ENCODE results near the gene KLHDC4. TPM values are rescaled to one million over a fixed set of nuclear protein-coding genes. Genes with fewer than 3 reads are reported as not detected.
"Not testable (repeated sequence)": the region's sequence is repeated elsewhere in the genome, so short reads cannot be mapped to it uniquely, and the experiment has no call there.

KLHDC4 gene
- total RNA-seq, result 20.4 TPM

DNA sequence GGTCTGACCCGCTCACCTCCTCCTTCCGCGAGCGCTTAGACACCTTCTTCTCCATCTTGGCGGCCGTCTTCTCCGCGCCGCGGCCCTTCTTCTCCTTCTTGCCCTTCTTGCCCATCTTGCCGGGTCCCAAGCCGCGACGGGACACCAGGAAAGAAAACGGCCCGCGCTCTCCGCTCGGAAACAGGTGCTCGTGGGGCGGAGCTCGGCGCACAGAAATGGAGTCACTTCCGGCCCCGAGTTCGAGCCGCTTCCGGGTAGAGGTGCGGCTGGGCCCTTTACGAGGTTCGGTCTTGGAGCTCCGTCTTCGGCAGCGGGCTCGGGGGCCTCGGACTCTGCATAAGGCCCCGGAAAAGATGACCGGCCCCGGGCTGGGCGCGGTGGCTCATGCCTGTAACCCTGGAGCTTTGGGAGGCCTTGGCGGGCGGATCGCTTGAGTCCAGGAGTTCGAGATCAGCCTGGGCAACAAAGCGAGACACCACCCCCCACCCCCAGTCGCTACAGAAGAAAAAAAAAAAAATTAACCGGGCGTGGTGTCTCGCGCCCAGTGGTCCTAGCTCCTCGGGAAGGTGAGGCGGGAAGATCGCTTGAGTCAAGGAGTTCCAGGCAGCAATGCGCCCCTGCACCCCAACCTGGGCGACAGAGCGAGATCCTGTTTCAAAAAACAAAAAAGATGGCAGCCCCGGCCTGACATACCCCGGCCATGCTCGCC lies at the start of gene KLHDC4:
TSS of gene KLHDC4 (minus strand) at position 211 of the 709 bp plus-strand sequence. CDS start at position 115, 96 bp downstream.
- ATAC-seq, result peak; percentile 89

DNA sequence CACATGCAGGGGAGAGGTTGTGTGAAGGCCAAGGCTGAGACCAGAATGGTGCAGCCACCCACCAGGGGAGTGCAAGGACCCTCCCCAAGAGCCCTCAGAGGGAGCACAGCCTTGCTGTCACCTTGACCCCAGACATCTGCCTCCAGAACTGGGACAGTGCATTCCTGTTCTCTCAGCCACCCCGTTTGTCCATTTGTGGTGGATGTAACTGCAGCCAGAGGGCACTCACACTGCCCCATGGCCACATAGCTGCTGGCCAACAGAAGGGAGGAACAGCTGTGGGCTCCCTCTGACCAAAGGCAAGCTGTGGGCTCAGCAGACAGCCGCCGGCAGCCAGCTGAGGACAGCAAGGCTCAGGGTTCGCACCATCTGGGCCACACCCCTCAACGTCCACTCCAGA lies 49.8 kb upstream of the KLHDC4 start:
- ATAC-seq, result peak; percentile 13

DNA sequence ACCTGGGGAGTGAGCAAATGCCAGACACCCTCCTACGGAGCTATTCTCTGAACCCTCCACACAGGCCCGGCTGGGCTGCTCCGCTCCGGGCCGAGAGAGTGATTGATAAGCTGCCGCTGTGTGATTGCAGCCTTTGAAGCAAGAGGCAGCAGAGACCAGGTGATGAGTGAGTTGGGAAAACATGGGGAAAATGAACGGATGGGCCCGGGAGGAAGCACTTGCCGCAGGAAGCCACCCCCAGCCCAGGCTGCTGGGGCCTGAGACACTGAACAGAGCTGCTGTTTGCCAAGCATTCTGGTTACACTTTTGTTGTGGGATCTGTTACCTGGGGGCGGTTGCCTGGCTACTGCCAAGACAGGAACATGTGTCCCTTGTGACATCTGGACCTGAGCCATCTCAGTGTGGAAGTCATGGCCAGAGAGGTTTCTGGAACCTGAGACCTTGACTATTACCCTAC lies 46.4 kb upstream of the KLHDC4 start:
- ATAC-seq, result no peak

- ATAC-seq, result not testable (repeated sequence)
Observed at GRCh38 chr16:87811454-87811853, 45.7 kb upstream of the KLHDC4 start.

GRCh38 chr16:87809150-87809902 lies 43.5 kb upstream of the KLHDC4 start:
- no peak for ATAC-seq

DNA sequence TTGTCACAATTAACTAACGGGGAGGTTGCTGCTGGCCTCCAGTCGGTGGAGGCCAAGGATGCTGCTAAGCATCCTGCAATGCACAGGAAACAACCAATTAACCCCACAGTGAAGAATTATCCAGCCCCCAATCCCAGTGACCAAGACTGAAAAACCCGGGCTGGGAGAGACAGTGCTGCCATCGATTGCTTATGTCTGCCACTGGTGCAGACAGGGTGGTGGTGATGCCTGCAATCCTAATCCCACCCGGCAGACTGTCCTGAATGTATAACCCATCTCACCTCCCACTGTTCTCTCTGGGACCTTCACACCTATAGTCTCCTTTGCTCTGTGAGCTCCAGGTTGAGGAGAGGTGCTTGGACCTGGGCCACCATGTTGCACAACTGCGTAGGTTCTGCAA lies 42.3 kb upstream of the KLHDC4 start:
- no peak for ATAC-seq

DNA sequence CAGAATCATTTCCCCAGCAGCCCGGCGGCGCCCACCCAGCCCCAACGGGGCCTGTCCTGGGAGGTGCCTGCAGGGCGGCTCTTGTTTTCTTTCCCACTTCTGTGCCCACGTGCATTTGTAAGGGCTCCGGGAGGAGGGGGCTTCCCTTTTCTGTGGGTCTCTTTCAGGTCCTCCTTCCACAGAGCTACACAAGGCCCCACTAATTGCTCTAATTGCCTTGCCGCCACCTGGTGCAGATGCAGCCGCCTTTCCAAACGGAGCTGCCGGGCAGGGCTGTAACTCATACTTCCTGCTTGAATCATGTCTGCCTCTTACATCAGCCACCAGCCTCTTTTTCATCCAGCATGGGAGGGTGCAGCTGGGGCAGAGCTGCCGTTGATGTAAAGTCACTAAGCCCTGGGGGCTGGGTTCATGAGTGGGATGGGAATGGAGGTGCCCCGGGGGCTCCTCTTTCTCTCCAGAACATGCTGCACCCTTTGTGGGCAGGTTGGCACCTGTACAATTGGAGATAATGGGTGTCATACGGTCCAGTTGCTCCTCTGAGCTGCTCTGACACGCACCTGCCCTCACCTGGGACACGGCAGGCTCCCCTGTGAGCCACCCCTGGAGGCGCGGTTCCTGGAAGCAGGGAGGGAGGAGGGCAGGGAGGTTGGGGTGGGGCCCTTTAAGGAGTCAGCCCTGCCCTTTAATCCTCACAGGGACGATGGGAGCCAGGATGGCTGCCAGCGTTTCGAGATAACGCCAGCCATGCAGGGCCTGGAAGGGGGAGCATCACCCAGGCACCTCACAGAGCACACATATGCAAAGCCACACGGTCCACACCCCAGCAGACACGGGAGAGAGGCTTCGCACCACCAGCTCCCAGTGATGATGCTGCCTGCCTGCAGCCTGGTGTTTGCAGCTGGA lies 41.1 kb upstream of the KLHDC4 start:
- peak; percentile 92 for ATAC-seq

- peak; percentile 41 for ATAC-seq
Observed at GRCh38 chr16:87806261-87806640, 40.5 kb upstream of the KLHDC4 start.

DNA sequence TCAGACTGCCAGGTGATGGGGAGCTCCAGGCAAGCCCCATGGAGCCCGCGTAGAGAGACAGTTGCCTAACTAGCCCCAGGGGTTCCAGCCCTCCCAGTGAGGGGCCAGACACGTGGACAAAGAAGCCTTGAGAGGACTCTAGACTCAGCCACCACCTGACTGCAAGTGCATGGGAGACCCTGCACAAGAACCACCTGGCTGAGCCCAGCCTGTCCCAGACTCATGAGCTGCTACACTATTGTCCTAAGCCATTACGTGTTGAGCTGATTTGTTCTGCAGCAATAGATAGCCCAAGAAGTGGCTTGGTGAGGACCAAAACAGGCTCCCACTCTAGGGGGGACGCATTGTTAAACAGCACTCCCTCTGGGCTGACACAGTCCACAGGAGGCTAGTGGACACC lies 37.6 kb upstream of the KLHDC4 start:
- ATAC-seq, result no peak

DNA sequence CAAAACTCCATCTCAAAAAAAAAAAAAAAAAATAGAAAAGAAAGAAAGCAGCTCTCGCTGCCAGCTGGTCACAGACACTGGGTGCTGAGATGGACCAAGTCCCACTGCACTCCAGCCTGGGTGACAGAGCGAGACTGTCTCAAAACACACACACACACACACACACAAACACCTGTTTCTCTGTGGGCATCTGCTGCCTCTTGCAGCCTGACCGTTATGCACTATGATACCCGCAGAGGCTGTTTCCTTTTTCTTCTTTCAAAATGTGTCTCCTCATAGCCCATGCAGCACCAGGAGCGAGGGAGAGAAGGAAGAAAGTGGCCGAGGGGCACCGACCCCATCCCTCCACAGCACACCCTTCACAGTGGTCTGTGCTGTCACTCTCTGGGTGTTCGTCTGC lies 36.9 kb upstream of the KLHDC4 start:
- ATAC-seq, result no peak

- ATAC-seq, result no peak
Observed at GRCh38 chr16:87801679-87802259, 36.0 kb upstream of the KLHDC4 start.

DNA sequence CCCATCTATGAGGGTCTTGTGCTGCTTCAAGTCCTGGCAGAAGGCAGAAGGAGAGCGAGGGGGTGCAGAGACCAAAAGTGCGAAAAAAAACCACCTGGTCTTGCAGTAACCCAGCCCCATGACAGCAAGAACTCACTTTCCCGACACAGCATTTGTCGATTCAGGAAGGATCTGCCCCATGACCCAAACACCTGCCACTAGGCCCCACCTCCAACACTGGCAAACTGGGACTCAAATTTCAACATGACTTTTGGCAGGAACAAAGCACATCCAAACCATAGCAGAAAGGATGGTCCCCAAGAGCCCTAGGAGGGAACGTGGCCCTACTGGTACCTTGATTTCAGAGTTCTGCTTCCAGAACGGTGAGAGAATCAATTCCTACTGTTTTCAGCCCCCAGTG lies 34.7 kb upstream of the KLHDC4 start:
- ATAC-seq, result no peak

DNA sequence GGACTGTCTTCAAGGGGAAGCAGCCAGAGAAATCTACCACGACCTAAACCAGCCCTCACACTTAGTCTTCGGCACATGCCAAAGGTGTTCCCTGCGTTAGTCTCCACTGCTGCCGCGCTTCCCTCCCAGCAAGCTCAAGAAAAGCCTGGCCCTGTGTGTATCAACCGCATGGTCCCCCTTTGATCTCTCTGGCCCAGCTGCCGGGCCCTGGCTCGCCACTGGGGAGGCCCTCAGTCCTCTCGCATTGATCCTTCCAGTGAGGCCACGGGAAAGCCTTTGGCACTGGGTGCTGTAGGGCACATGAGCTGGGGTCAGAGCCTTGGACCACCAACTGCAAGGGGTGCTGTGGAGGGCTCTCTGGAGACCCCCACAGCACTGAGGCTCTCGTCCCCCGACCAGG lies 29.6 kb upstream of the KLHDC4 start:
- ATAC-seq, result no peak

DNA sequence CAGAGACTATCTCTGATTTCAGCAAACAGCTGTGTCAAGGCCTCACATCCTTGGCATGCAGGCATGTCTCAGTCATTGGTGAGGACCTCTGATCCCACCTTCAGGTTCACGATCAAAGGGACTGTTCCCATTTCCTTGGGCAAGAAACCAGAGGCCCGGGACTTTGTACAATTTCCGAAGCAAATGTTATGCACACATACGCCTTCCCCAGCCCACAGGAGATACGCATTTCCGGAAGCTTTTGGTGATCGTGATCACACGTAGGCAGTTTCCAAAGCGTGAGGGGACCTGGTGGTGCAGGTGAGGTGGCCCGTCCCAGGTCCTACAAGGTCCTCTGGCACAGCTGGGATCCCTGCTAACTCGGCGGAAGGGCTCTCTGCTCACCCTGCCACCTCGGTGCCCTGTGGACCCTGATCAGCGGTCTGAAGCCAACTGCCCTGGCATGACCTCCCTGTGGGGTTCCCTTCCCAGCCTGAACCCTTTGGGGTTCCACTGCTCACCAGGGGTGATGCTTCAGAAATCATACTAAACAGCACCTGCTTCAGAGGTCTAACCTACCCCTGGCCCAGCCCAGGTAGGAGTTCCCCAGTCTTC lies 28.8 kb upstream of the KLHDC4 start:
- ATAC-seq, result no peak

DNA sequence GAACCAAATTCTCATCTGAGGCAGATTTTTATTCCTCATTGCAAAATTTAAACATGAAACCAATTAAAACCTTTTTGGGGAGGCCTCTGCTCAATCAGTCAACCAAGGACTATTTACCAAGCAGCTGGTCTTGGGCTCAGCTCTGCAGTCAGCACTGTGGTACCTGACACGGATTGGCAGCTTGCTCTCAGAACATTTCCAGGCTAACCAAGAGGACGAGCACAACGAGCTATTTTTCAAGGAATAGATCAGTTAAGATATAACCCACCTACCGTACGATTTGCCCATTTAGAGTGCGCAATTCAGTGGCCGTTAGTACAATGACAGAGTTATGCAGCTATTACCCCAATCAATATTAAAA lies 26.4 kb upstream of the KLHDC4 start:
- ATAC-seq, result no peak

DNA sequence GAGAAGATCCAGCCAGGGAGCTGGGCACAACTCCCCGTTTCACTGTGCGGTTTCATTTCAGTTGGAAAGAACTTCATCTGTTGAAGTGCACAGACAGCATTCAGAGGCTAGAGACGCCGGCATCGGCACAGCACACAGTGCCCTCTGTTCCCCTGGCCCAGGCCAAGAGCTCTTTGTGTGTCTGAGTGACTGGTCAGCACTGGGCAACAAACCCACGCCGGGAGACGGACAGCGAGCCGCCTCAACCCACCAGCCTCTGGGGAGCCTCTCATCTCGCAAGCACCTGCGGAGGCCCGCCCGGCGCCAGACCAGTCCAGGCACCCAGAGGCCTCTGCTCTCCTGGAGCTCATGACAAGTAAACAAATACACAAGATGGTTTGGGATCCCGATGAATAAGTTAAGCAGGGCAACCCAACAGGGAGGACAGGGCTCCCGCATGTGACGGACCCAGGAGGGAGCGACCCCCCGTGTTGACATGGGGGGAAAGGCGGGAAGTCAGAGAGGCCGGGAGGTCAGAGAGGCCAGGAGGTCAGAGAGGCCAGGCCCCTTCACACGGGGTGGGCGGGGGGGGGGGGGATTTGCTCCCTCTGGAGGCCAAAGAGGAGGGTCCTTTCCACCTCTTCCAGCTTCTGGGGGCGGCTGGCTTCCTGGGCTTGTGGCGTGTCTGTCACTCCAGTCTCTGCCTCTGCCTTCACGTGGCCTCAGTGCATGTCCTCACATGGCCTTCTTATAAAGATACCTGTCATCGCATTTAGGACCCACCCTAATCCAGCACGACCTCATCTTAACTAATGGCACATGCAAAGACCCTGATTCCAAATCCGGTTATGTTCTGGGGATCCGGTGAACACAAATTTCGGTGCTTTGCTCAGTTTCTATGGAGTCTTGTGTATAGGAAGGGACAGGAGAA lies 25.8 kb upstream of the KLHDC4 start:
- ATAC-seq, result no peak

DNA sequence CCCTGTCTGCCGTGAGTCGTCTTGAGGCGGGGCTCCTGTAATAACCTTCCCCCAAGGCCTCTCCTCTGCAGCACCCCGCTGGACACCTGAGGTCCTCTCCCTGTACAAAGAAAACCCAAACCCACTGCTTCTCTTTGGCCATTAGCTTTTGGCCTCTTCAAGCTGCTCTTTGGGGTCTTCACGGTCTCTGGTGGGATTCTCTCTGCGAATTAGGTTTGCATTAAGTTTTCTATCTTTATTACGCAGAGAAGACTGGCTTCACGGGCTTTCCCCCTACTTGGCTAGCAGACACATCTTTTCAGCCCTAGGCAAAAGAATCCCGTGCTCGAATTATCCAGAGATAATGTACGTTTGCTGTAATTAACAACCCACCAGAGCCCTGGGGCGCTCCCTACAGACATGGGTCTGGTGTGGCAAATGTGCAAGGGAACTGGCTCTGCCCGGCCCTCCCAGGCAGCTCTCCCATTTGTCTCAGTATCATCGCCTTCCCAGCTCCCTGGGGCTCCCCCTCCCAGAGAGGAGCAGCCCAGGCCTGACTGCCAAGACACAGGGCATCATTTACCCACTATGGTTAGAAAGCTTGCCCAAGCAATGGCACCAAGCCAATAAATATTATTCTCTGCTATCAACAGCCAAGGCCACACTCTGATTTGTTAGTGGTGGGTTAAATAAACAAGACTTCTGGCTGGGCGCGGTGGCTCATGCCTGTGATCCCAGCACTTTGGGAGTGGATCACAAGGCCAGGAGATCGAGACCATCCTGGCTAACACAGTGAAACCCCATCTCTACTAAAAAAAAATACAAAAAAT lies 24.7 kb upstream of the KLHDC4 start:
- peak; percentile 71 for ATAC-seq

GRCh38 chr16:87789437-87790291 lies 23.9 kb upstream of the KLHDC4 start:
- ATAC-seq, result peak; percentile 97

GRCh38 chr16:87788730-87789436 lies 23.1 kb upstream of the KLHDC4 start:
- not testable (repeated sequence) for ATAC-seq

Measured in esophagus mucosa (tissue), 1 donor.